HCT116 (cell line): ENCODE measurements around the gene CDH22. TPM values are rescaled to one million over a fixed set of nuclear protein-coding genes. Genes with fewer than 3 reads are reported as not detected.

ENCODE experiments used
- ATAC-seq: fragments of 200-7000 bp; cut with Tn5 transposase; 2 replicates; pipeline ENCODE4 v1.9.1; 2020; ENCODE audit warnings: mild to moderate bottlenecking, moderate library complexity
- BruUV-seq: library from RNA; stranded (reverse); fragments of 400-500 nt; replicated peaks from 2 replicates; lab custom pipeline; 2021; lab: Mats Ljungman, UMichigan
- CTCF ChIA-PET: fragments of 300-600 bp; sonication (Branson Sonifier 250); formaldehyde crosslinking; loops from one replicate; lab custom pipeline; 2021; ENCODE audit warnings: antibody characterized with exemption; lab: Charles Lee
- POLR2A ChIA-PET: fragments of 300-600, 350-600 bp; sonication (Branson Sonifier 250); formaldehyde crosslinking; loops from one replicate; lab custom pipeline; 2021; ENCODE audit warnings: antibody characterized with exemption; lab: Charles Lee
- RAD21 ChIA-PET, 2 experiments: fragments of 300-600 bp; sonication (Branson Sonifier 250); formaldehyde crosslinking; loops; one replicate each; lab custom pipeline; 2023; ENCODE audit warnings: low total read pairs in 2 of 2; ENCODE audit not compliant: uncharacterized antibody in 2 of 2, unreplicated experiment in 2 of 2, low non-redundant PET in 1 of 2; lab: Charles Lee
- DNase-seq: peaks from one replicate; pipeline ENCODE4 v3.0.0-alpha.2; 2010; ENCODE audit warnings: low read depth, low spot score
- H2AFZ ChIP-seq: fragments of 200-600 bp; shearing (Covaris generic), sonication (generic); 2 replicates; pipeline ENCODE4 v1.6.1; 2017; ENCODE audit warnings: low read depth, mixed run types, mixed read lengths, antibody characterized with exemption, low read length; ENCODE audit not compliant: poor library complexity, severe bottlenecking
- H3K27ac ChIP-seq: 2 replicates; pipeline ENCODE4 v1.5.1; 2012; ENCODE audit warnings: low read depth, low read length
- H3K27me3 ChIP-seq: fragments of 200-600 bp; sonication (generic); 2 replicates; pipeline ENCODE4 v1.6.1; 2016; ENCODE audit warnings: mixed run types, low read length, mixed read lengths; ENCODE audit not compliant: insufficient read depth
- H3K36me3 ChIP-seq, 2 experiments: fragments of 200-500 bp in 1 of 2; fragments of 200-600 bp in 1 of 2; sonication (Bioruptor generic) in 1 of 2; sonication (generic) in 1 of 2; 2 replicates each; pipeline versions ENCODE4 v1.5.1 to v1.6.1; 2014 to 2016; ENCODE audit warnings: low read length in 2 of 2, inconsistent platforms in 1 of 2, mixed read lengths in 1 of 2, mixed run types in 1 of 2; ENCODE audit not compliant: insufficient read depth in 2 of 2, control insufficient read depth in 1 of 2
- H3K4me1 ChIP-seq, 2 experiments: fragments of 200-600 bp in 1 of 2; sonication (generic) in 1 of 2; 2 replicates each; pipeline versions ENCODE4 v1.5.1 to v1.6.1; 2012 to 2017; ENCODE audit warnings: low read length in 2 of 2, inconsistent platforms in 1 of 2, mild to moderate bottlenecking in 1 of 2, mixed read lengths in 1 of 2, mixed run types in 1 of 2, moderate library complexity in 1 of 2; ENCODE audit not compliant: insufficient read depth in 2 of 2, control insufficient read depth in 1 of 2
- H3K4me2 ChIP-seq: fragments of 200-600 bp; sonication (generic); 2 replicates; pipeline ENCODE4 v1.6.1; 2017; ENCODE audit warnings: mixed run types, low read length, mixed read lengths
- H3K4me3 ChIP-seq, 2 experiments: fragments of 200-600 bp in 1 of 2; sonication (generic) in 1 of 2; replicated peaks in 1 of 2; 2 replicates each; pipeline ENCODE4 v1.5.1; 2011 to 2016; ENCODE audit warnings: low read length in 2 of 2, control low read depth in 1 of 2, low read depth in 1 of 2, mild to moderate bottlenecking in 1 of 2, mixed read lengths in 1 of 2, mixed run types in 1 of 2
- H3K79me2 ChIP-seq: fragments of 200-600 bp; sonication (generic); 2 replicates; pipeline ENCODE4 v1.6.1; 2017; ENCODE audit warnings: mild to moderate bottlenecking, mixed run types, low read length, moderate library complexity, mixed read lengths; ENCODE audit not compliant: insufficient read depth
- H3K9ac ChIP-seq: fragments of 200-600 bp; sonication (generic); 2 replicates; pipeline ENCODE4 v1.6.1; 2016; ENCODE audit warnings: low read length, mixed read lengths
- H3K9me2 ChIP-seq: fragments of 200-600 bp; sonication (generic), shearing (Covaris generic); 2 replicates; pipeline ENCODE4 v1.6.1; 2017; ENCODE audit warnings: mixed run types, mild to moderate bottlenecking, moderate library complexity; ENCODE audit not compliant: insufficient read depth
- H3K9me3 ChIP-seq, 2 experiments: fragments of 200-500 bp in 1 of 2; fragments of 200-600 bp in 1 of 2; sonication (Bioruptor generic) in 1 of 2; sonication (generic) in 1 of 2; 2 replicates each; pipeline ENCODE4 v1.6.1; 2014 to 2017; ENCODE audit warnings: low read length in 2 of 2, mixed read lengths in 2 of 2, inconsistent platforms in 1 of 2, low read depth in 1 of 2, mild to moderate bottlenecking in 1 of 2, mixed run types in 1 of 2, moderate library complexity in 1 of 2; ENCODE audit not compliant: control insufficient read depth in 1 of 2, insufficient read depth in 1 of 2
- H4K20me1 ChIP-seq: fragments of 200-600 bp; sonication (generic), shearing (Covaris generic); 2 replicates; pipeline ENCODE4 v1.6.1; 2017; ENCODE audit warnings: mixed run types, mild to moderate bottlenecking, moderate library complexity; ENCODE audit not compliant: insufficient read depth
- EGR1 ChIP-seq: IDR thresholded peaks from 2 replicates; pipeline ENCODE4 v1.6.1; 2012; ENCODE audit warnings: low read depth
- ELF1 ChIP-seq: IDR thresholded peaks from 2 replicates; pipeline ENCODE4 v1.6.1; 2012; ENCODE audit warnings: low read depth, borderline replicate concordance
- EZH2phosphoT487 ChIP-seq: fragments of 200-600 bp; IDR thresholded peaks from 2 replicates; pipeline ENCODE4 v1.6.1; 2018; ENCODE audit warnings: antibody characterized with exemption, borderline replicate concordance
- FOSL1 ChIP-seq: IDR thresholded peaks from 2 replicates; pipeline ENCODE4 v1.6.1; 2012; ENCODE audit warnings: low read depth
- POLR2AphosphoS5 ChIP-seq: IDR thresholded peaks from 2 replicates; pipeline ENCODE4 v1.6.1; 2011; ENCODE audit warnings: mild to moderate bottlenecking, low read depth, low read length, moderate library complexity
- SP1 ChIP-seq: IDR thresholded peaks from 2 replicates; pipeline ENCODE4 v1.6.1; 2012; ENCODE audit warnings: low read depth
- SRF ChIP-seq: IDR thresholded peaks from 2 replicates; pipeline ENCODE4 v1.6.1; 2012; ENCODE audit warnings: low read depth
- TCF7L2 ChIP-seq: IDR thresholded peaks from 2 replicates; pipeline ENCODE4 v1.7.0; 2011; ENCODE audit warnings: borderline replicate concordance, inconsistent platforms; ENCODE audit not compliant: insufficient read depth, insufficient read length; ENCODE audit errors: extremely low read depth
- ZNF274 ChIP-seq: fragments of 200-500 bp; sonication (Bioruptor generic); IDR thresholded peaks from 2 replicates; pipeline ENCODE4 v1.6.1; 2014; ENCODE audit warnings: mild to moderate bottlenecking, low read depth, low read length, inconsistent platforms
- intact Hi-C: fragments of 100-400 bp; cut with micrococcal nuclease; formaldehyde crosslinking; loops from 2 replicates; pipeline ENCODE4 v1.10.0; 2022
- total RNA-seq: library from RNA; stranded (reverse); gene quantifications from one replicate; pipeline ENCODE4 v1.2.1, GENCODE V29; 2021; ENCODE audit not compliant: unreplicated experiment
- TF ChIP-seq, protein P1 (sequence below): IDR thresholded peaks from 2 replicates; pipeline ENCODE4 v1.6.1; 2011; ENCODE audit warnings: mild to moderate bottlenecking, low read length, moderate library complexity; ENCODE audit not compliant: insufficient replicate concordance; ENCODE audit errors: extremely low read depth
- TF ChIP-seq, protein P2 (sequence below): IDR thresholded peaks from 2 replicates; pipeline ENCODE4 v1.6.1; 2012
- TF ChIP-seq, protein P3 (sequence below): IDR thresholded peaks from 2 replicates; pipeline ENCODE4 v1.6.1; 2012; ENCODE audit warnings: low read depth

CDH22 gene
- total RNA-seq, 1 experiment from 2014 or later = 1.8 TPM

DNA sequence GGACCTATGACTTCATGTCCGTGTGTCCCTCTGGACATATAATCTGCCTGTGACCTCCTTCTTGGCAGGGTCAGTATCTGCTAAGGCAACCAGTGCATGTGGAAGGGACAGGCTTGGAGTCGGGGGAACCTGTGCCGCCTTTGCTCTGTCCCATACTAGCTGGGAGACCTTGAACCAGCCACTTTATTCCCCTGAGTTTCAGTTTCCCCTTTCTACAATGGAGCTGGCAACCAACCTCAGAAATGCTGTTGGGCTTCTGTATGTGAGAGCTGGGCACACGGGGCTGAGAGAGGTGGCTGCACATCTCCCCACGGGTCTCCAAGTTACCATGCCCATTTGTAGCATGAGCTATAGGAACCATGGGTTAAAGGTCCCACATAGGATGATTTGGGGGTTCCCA is 136.4 kb downstream of the CDH22 start:
- no peak overlapping the region for H2AFZ ChIP-seq
- no peak overlapping the region for H3K4me2 ChIP-seq
- BruUV-seq = no TSS peak
- DNase-seq = no peak
- ChIA-PET CTCF (no interaction called here), RAD21 (no interaction called here), POLR2A (no interaction called here)
- H4K20me1 ChIP-seq = no peaks in the 10 kb centered on the region
- H3K9ac ChIP-seq = no peak overlapping the region
- no peaks in the 10 kb centered on the region for H3K79me2 ChIP-seq
- H3K27ac ChIP-seq = no peak overlapping the region
- H3K9me3 ChIP-seq = no peaks in the 10 kb centered on the region
- intact Hi-C loops = no loop called here
- peaks cover 23% of the 10 kb centered on the region; the same call in 1 of the 2 replicates for H3K27me3 ChIP-seq
- ATAC-seq = no peak
- H3K4me3 ChIP-seq = no peak overlapping the region
- H3K36me3 ChIP-seq = no peaks in the 10 kb centered on the region
- H3K9me2 ChIP-seq = no peaks in the 10 kb centered on the region
- TF ChIP-seq, protein P1, sequence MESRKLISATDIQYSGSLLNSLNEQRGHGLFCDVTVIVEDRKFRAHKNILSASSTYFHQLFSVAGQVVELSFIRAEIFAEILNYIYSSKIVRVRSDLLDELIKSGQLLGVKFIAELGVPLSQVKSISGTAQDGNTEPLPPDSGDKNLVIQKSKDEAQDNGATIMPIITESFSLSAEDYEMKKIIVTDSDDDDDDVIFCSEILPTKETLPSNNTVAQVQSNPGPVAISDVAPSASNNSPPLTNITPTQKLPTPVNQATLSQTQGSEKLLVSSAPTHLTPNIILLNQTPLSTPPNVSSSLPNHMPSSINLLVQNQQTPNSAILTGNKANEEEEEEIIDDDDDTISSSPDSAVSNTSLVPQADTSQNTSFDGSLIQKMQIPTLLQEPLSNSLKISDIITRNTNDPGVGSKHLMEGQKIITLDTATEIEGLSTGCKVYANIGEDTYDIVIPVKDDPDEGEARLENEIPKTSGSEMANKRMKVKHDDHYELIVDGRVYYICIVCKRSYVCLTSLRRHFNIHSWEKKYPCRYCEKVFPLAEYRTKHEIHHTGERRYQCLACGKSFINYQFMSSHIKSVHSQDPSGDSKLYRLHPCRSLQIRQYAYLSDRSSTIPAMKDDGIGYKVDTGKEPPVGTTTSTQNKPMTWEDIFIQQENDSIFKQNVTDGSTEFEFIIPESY = no peak
- TF ChIP-seq, all 23 proteins: peak for 0
- H3K4me1 ChIP-seq = peaks cover 0 to 14% of the 10 kb centered on the region in 2 experiments; a peak in 3 of 4 replicates

DNA sequence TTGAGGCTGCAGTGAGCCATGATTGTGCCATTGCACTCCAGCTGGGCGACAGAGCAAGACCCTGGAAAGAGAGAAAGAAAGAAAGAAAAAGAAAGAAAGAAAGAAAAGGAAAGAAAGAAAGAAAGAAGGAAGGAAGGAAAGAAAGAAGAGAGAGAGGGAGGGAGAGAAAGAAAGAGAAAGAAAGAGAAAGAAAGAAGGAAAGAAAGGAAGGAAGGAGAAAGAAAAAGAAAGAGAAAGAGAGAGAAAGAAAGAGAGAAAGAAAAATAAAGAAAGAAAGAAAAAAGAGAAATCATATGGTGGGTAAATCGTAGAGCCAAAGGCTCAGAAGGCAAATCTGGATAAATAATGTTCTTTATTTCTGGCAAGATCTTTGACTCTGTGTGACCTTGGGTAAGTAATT is 136.8 kb downstream of the CDH22 start:
- DNase-seq (no peak), ATAC-seq (no peak)
- Histone ChIP-seq H3K27ac (no peak overlapping the region), H3K9ac (no peak overlapping the region), H3K9me2 (no peaks in the 10 kb centered on the region), H3K79me2 (no peaks in the 10 kb centered on the region), H3K4me2 (no peak overlapping the region), H3K27me3 (peaks cover 23% of the 10 kb centered on the region; the same call in 1 of the 2 replicates), H3K9me3 (no peaks in the 10 kb centered on the region), H3K4me3 (no peak overlapping the region), H3K36me3 (no peaks in the 10 kb centered on the region), H4K20me1 (no peaks in the 10 kb centered on the region), H3K4me1 (peaks cover 0 to 14% of the 10 kb centered on the region in 2 experiments; a peak in 3 of 4 replicates), H2AFZ (no peak overlapping the region)
- BruUV-seq = no TSS peak
- intact Hi-C loops = no loop called here
- RAD21 ChIA-PET = no interaction called here
- POLR2A ChIA-PET = no interaction called here
- CTCF ChIA-PET = no interaction called here
- TF ChIP-seq ELF1 (no peak), ZNF274 (no peak), EZH2phosphoT487 (no peak), EGR1 (no peak), POLR2AphosphoS5 (no peak), FOSL1 (no peak), SP1 (no peak), TCF7L2 (no peak), SRF (no peak)
- TF ChIP-seq, protein P2, sequence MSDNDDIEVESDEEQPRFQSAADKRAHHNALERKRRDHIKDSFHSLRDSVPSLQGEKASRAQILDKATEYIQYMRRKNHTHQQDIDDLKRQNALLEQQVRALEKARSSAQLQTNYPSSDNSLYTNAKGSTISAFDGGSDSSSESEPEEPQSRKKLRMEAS = no peak
- TF ChIP-seq, protein P3, sequence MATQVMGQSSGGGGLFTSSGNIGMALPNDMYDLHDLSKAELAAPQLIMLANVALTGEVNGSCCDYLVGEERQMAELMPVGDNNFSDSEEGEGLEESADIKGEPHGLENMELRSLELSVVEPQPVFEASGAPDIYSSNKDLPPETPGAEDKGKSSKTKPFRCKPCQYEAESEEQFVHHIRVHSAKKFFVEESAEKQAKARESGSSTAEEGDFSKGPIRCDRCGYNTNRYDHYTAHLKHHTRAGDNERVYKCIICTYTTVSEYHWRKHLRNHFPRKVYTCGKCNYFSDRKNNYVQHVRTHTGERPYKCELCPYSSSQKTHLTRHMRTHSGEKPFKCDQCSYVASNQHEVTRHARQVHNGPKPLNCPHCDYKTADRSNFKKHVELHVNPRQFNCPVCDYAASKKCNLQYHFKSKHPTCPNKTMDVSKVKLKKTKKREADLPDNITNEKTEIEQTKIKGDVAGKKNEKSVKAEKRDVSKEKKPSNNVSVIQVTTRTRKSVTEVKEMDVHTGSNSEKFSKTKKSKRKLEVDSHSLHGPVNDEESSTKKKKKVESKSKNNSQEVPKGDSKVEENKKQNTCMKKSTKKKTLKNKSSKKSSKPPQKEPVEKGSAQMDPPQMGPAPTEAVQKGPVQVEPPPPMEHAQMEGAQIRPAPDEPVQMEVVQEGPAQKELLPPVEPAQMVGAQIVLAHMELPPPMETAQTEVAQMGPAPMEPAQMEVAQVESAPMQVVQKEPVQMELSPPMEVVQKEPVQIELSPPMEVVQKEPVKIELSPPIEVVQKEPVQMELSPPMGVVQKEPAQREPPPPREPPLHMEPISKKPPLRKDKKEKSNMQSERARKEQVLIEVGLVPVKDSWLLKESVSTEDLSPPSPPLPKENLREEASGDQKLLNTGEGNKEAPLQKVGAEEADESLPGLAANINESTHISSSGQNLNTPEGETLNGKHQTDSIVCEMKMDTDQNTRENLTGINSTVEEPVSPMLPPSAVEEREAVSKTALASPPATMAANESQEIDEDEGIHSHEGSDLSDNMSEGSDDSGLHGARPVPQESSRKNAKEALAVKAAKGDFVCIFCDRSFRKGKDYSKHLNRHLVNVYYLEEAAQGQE = no peak
- TF ChIP-seq, protein P1 = no peak
